GM12873 (cell line): ENCODE data around the gene MTRF1L.

Experiments
- CTCF ChIP-seq: IDR thresholded peaks from 2 replicates; pipeline ENCODE4 v1.5.1; 2012; ENCODE audit warnings: low read depth, mild to moderate bottlenecking, moderate library complexity, low read length, control low read depth; ENCODE audit not compliant: insufficient read depth; ENCODE audit errors: missing control alignments

The MTRF1L gene

GRCh38 chr6:152946484-152946883 is 56.0 kb downstream of the MTRF1L start:
- TF ChIP-seq CTCF = no peak

- TF ChIP-seq CTCF = no peak
Measured at GRCh38 chr6:152943260-152943897, 59.1 kb downstream of the MTRF1L start.

GRCh38 chr6:152942319-152942869 is 60.1 kb downstream of the MTRF1L start:
- no peak for TF ChIP-seq CTCF

- no peak for TF ChIP-seq CTCF
Measured at GRCh38 chr6:152941746-152942145, 60.8 kb downstream of the MTRF1L start.
